Brain pericyte (primary cell): ENCODE measurements around the gene PDE8A.

Experiments used
- DNase-seq: peaks from one replicate; pipeline ENCODE4 v3.0.0-alpha.2; 2012; ENCODE audit warnings: low read depth, low spot score

PDE8A gene

DNA sequence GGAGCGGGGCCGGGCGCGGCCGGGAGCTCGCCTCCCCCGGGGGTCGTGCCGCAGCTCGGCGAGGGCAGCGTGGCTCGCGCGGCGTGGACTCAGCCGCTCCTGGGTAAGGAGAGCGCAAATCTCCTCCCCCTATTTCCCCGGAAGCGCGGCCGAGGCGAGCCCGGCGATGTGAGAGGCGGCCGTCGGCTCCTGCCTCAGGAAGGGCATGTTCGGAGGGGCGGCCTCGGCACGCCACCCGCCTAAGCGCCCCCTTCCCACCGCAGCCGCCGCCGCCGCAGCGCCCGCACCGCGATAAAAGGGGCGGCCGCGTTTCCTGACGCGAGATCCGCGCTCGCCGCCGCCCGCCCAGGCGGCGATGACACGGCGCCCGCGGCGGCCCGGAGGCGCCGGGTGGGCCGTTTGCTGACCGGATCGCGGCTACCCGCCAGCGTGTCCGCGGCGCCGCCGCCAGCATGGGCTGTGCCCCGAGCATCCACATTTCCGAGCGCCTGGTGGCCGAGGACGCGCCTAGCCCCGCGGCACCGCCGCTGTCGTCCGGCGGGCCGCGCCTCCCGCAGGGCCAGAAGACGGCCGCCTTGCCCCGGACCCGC lies at the start of gene PDE8A:
PDE8A (plus strand) TSS at position 146 of the 590 bp plus-strand sequence; CDS start at position 453, 307 bp downstream.
- DNase-seq, result no peak

DNA sequence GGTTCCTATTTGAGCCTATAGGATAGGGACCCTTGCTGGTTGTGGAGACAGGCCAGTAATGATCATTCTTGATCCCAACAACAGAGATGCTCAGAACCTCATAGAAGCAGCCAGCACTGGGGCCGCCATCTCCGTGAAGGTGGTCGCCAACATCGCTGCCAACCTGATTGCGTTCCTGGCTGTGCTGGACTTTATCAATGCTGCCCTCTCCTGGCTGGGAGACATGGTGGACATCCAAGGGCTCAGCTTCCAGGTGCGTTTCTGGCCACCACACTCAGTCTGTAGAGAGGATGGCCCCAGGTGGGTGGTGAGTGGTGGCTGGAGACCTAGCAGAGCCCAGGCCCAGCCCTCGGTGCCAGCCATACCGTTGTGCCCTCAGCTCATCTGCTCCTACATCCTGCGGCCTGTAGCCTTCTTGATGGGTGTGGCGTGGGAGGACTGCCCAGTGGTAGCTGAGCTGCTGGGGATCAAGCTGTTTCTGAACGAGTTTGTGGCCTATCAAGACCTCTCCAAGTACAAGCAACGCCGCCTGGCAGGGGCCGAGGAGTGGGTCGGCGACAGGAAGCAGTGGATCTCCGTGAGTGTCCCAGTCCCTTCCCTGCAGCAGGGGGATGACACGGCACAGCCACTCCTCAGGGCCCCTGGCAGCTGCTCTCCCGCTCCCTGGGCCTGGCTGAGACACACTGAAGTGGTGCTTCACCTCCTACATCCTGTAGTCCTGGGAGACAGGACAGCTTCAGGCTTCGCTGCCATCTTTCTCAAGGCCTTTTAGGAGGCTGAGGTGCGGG lies 46.5 kb upstream of the PDE8A start:
- no peak for DNase-seq

GRCh38 chr15:84937144-84937543 lies 44.5 kb upstream of the PDE8A start:
- no peak for DNase-seq

- no peak for DNase-seq
Measured at GRCh38 chr15:84938726-84939125, 42.9 kb upstream of the PDE8A start.

DNA sequence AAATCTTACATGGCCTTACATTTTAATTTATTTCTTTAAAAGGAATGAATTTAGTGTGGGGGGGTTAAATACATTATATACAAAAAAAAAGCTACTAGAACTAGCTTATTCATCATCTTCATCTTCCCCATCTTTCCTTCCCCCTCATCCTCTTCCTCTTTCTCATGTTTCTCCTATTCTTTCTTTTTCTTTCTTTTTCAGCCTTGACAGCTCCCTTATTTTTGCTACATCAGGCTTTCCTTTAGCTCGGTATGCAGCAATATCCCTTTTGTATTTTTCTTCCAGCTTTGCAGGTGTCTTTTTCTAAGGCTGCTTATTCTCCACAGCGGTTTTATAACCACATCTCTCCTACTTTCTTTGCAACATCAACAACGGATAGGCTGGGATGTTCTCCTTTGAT lies 41.3 kb upstream of the PDE8A start:
- no peak for DNase-seq

DNA sequence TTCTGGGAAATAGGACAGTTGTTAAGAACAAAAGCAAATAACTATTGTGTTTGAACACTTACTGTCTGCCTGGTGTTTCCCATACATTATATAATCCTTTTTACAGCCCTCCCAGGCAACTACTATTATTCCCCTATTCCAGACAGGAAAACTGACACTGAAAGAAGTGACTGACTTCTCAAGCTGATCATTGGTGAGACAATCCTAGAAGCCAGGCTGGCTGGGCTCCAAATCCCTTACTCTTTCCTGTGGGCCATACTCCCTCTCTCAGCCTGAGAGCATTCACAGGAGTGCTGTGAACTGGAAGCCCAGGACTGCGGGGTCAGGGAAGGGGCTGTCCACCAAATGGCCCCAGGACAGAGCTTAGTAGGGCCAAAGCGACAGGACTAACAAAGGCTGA lies 39.2 kb upstream of the PDE8A start:
- no peak for DNase-seq

- DNase-seq, result no peak
Measured at GRCh38 chr15:84944311-84944710, 37.3 kb upstream of the PDE8A start.

GRCh38 chr15:84944861-84945260 lies 36.8 kb upstream of the PDE8A start:
- no peak for DNase-seq

- DNase-seq, result no peak
Measured at GRCh38 chr15:84946772-84947489, 34.7 kb upstream of the PDE8A start.

DNA sequence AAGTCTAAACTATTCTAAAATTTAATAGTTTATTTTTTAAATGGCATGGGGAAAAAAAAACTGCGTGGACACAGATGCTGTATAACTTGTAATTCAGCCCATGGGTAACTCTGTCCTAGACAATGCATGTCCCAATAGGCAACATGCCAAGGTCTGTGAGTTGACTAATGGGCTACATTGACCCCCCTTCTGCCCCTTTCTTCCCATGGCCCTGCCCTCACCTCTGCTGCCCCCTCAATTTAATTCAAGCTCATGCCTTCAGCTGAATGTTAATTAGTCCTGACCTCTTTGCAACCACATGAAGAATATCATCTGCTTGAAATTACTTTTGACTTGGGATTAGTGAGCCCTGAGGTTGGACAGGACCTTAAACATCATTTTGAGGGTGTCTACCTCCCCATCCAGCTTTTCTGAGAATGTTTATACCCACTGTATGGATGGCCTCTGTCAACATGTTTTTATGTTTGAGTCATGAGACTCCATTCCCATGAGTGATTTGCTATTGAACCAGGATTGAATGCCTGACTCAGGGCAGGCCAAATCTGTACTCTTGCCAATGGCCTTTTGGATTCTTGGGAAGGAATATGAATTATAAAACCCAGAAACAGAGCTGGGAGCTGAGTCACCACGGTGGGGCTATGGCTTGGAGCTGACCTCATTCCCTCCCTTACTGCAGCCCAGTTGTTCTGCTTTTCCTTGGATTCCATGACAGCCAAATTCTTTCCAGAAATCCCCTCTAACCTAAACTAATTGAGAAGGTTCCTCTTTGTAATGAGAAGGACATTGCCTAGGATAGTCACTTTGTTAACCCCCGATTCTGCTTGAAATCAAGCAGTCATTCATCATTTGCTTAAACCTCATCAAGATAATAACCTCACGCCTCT lies 33.5 kb upstream of the PDE8A start:
- peak; percentile 33 for DNase-seq

DNA sequence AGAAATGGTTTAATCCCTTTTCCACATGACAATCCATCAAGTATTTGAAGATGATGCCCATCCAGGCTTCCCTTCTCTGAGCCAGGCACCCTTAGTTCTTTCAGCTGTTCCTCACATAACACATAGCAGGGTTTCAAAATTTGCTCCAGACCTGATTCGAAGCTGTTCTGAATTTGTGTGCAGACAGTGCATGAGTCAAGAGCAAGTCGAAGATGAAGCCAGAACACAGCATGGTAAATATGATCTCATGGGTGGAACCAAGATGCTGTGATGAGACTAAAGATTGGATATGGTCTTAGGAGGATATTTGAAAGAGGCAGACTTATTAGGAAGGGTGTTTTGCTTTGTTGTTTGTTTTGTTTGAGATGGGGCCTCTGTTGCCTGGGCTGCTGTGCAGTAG lies 32.6 kb upstream of the PDE8A start:
- no peak for DNase-seq

GRCh38 chr15:84949845-84950569 lies 31.6 kb upstream of the PDE8A start:
- no peak for DNase-seq

DNA sequence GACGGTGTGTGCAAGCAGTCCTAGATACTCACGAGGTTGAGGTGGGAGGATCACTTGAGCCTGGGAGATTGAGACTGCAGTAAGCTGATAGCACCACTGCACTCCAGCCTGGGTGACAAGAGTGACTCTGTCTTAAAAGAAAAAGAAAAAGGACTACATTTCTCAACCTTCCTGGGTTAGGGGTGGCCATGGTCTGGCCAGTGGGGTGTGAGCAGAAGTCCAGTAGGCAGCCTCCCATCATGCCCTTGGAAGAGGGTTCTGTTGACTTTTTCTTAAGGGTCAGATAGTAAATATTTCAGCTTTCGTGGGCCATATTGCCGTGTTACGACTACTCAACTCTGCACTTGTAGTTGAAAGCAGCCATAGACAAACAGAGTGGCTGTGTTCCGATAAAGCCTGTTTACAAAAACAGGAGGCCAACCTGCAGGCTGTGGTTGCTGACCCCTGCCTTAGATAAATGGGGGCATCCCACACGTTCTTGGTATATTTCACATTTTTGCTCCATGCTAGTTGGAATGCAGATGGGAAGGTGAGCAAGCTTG lies 31.0 kb upstream of the PDE8A start:
- no peak for DNase-seq

GRCh38 chr15:84951736-84952135 lies 29.9 kb upstream of the PDE8A start:
- DNase-seq, result no peak

- no peak for DNase-seq
Measured at GRCh38 chr15:84953136-84953535, 28.5 kb upstream of the PDE8A start.

DNA sequence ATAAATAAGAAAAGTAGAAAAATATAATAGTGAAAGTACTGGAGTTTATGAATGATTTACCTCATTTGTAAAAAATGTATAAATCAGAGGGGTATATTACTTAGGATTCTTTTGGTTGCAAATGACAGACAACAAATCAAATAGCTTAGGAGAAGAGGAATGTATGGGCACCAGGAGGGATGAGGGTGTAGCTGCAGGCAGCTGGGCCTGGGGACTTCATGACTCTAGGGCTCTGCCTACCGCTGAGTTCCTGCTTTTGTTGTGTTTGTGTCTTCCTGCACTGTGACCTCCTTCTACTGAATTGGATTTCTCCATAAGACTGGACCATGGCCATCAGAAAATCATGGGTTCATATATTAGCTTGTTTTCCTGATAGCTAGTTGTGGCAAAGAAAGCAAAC lies 27.9 kb upstream of the PDE8A start:
- no peak for DNase-seq

DNA sequence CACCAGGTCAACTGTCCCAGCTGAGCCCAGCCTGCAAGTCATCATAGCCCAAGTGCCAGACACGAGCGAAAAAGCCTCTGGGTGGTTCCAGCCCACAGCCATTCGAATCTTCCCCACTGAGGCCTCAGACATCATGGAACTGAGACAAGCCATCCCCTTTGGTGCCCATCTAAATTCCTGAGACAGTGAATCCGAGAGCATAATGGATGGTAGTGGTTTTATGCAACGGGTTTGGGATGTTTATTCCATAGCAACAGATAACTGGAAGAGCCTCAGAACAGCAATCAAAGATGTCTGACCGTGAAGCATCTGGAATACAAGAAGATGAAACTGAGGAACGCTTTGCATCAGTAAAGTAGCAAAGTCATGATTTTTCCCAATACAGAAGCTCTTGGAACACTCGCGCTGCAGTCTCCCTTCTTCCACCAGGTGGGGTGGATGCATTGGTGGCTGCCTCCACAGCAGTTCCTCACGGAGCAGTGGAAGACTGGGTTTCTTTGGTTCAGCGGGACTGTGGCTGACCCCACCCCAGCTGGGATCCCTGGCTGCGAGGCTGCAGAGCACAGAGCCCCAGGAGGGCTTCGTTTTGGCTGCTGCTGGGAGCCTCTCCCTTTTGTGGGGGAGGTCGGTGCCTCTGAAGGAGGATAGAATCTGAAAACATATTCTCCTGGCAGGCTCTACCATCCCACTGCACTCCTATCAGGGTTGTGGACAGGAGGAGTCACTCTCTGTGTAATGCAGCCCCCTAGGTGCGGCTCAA lies 26.4 kb upstream of the PDE8A start:
- DNase-seq, result peak; percentile 32

DNA sequence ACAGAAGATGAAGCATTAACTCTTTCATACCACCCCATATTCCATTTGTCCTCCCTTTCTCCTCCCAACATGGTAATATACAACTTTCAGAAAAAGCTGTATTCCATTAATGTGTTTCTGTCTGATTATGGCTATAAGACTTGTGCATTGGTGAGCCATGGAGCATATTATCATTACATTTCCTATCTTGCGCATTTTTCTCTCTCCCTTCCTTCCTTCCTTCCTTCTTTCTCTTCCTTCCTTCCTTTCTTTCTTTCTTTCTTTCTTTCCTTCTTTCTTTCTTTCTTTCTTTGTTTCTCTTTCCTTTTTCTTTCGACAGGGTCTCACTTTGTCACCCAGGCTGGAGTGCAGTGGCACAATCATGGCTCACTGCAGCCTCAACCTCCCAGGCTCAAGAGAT lies 25.5 kb upstream of the PDE8A start:
- no peak for DNase-seq

GRCh38 chr15:84960391-84961113 lies 21.1 kb upstream of the PDE8A start:
- DNase-seq, result no peak

- no peak for DNase-seq
Measured at GRCh38 chr15:84961114-84961452, 20.6 kb upstream of the PDE8A start.
